SH-SY5Y (cell line): Measurements from ENCODE around the gene COL19A1.

Source experiments
- GATA2 ChIP-seq: IDR thresholded peaks from 2 replicates; pipeline ENCODE4 v1.6.1; 2011; ENCODE audit warnings: mild to moderate bottlenecking, low read depth, low read length
- GATA3 ChIP-seq: IDR thresholded peaks from 2 replicates; pipeline ENCODE4 v1.6.1; 2011; ENCODE audit warnings: low read depth, mild to moderate bottlenecking, low read length, moderate library complexity

DNA sequence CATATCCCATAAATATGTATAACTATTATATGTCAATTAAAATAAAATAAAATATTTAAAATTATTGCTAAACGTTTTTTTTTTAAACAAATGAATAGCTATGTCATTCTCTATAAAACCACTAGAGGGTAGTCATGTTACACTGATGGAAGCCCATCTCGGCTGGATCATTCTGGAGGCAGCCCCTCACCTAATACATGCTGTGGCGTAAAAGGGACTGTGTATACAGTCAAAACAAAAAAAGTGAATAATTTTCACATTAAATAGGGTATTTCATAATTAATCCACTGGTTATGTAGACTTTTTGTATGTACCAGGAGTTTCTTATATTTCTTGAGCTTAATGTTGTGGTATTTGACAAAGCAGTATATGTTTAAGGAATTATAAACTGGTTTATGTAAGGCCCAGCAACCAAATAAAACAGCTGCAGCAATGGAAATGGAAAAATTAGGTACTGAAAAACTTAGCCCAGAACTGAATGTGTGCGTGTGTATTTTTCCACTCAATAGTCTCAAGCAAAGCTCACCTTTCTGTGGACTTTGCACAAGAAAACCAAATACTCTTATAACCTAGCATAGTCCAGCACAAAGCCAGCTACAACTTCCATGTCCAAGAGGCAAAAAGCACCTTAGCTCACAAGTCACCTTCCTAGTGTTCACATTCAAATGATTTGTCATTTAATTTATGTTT is 354.8 kb downstream of the COL19A1 start:
- TF ChIP-seq GATA3 (no peak), GATA2 (no peak)
